ENCODE results near the gene SAMSN1.

DNA sequence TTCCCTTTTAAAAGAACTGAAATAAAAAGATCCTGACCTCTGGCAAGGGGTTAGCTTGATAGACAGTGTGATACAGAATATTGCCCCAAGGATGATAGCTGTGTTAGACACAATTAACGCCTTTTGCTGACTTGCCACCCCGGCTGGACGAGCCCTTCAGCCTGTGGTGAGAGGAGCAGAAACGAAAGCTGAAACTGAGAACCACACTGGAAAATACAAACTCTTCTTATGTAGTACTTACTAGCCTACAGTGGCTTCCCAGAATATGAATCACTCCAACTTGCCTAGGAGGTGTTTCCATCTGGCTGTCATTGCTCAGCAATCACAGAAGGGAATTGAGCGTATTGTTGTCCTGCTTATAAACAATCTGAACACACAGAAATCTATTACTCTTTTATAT is 22.9 kb downstream of the SAMSN1 start:
- TF ChIP-seq, protein P1, sequence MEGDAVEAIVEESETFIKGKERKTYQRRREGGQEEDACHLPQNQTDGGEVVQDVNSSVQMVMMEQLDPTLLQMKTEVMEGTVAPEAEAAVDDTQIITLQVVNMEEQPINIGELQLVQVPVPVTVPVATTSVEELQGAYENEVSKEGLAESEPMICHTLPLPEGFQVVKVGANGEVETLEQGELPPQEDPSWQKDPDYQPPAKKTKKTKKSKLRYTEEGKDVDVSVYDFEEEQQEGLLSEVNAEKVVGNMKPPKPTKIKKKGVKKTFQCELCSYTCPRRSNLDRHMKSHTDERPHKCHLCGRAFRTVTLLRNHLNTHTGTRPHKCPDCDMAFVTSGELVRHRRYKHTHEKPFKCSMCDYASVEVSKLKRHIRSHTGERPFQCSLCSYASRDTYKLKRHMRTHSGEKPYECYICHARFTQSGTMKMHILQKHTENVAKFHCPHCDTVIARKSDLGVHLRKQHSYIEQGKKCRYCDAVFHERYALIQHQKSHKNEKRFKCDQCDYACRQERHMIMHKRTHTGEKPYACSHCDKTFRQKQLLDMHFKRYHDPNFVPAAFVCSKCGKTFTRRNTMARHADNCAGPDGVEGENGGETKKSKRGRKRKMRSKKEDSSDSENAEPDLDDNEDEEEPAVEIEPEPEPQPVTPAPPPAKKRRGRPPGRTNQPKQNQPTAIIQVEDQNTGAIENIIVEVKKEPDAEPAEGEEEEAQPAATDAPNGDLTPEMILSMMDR (IDR thresholded peaks at IDR 0.05): no peak
- TF ChIP-seq POLR2AphosphoS5 (IDR thresholded peaks at IDR 0.05; ENCODE audit: low read depth, low read length): no peak
- TF ChIP-seq, protein P2, sequence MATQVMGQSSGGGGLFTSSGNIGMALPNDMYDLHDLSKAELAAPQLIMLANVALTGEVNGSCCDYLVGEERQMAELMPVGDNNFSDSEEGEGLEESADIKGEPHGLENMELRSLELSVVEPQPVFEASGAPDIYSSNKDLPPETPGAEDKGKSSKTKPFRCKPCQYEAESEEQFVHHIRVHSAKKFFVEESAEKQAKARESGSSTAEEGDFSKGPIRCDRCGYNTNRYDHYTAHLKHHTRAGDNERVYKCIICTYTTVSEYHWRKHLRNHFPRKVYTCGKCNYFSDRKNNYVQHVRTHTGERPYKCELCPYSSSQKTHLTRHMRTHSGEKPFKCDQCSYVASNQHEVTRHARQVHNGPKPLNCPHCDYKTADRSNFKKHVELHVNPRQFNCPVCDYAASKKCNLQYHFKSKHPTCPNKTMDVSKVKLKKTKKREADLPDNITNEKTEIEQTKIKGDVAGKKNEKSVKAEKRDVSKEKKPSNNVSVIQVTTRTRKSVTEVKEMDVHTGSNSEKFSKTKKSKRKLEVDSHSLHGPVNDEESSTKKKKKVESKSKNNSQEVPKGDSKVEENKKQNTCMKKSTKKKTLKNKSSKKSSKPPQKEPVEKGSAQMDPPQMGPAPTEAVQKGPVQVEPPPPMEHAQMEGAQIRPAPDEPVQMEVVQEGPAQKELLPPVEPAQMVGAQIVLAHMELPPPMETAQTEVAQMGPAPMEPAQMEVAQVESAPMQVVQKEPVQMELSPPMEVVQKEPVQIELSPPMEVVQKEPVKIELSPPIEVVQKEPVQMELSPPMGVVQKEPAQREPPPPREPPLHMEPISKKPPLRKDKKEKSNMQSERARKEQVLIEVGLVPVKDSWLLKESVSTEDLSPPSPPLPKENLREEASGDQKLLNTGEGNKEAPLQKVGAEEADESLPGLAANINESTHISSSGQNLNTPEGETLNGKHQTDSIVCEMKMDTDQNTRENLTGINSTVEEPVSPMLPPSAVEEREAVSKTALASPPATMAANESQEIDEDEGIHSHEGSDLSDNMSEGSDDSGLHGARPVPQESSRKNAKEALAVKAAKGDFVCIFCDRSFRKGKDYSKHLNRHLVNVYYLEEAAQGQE (IDR thresholded peaks at IDR 0.05; ENCODE audit: insufficient read depth in 1 of 2, low read depth in 2 of 2, low read length in 1 of 2): no peak
- no peak for TF ChIP-seq TCF7L2 (IDR thresholded peaks at IDR 0.05; ENCODE audit: low read depth, low read length)

Measured in Panc1 (cell line).